Transverse colon (tissue), 4 donors: ENCODE measurements around the gene SNRPA1. TPM values are rescaled to one million over a fixed set of nuclear protein-coding genes. Genes with fewer than 3 reads are reported as not detected.

ENCODE experiments used
- DNase-seq: peaks from one replicate; pipeline ENCODE4 v3.0.0-alpha.2; 2019
- H3K27ac ChIP-seq, 4 donors: fragments of 200-600 bp; sonication (generic); 2 replicates each; pipeline ENCODE4 v1.5.1; 2016 to 2018; ENCODE audit warnings: inconsistent platforms in 4 of 4
- H3K27me3 ChIP-seq: fragments of 200-600 bp; sonication (generic); 2 replicates; pipeline ENCODE4 v1.5.1; 2017; ENCODE audit warnings: inconsistent platforms
- H3K36me3 ChIP-seq, 4 donors: fragments of 200-600 bp; sonication (generic); 2 replicates each; pipeline ENCODE4 v1.5.1; 2017 to 2019; ENCODE audit warnings: inconsistent platforms in 4 of 4
- H3K4me1 ChIP-seq, 4 donors: fragments of 200-600 bp; sonication (generic); 2 replicates each; pipeline ENCODE4 v1.5.1; 2017 to 2020; ENCODE audit warnings: inconsistent platforms in 4 of 4
- H3K4me3 ChIP-seq, 4 donors: fragments of 200-600 bp; sonication (generic); 1 replicate in 1 of 4; 2 replicates in 3 of 4; pipeline versions ENCODE4 v1.5.1 to v1.6.1; 2017 to 2019; ENCODE audit warnings: inconsistent platforms in 4 of 4
- H3K9me3 ChIP-seq, 2 donors: fragments of 200-600 bp; sonication (generic); 2 replicates each; pipeline ENCODE4 v1.5.1; 2017 to 2019; ENCODE audit warnings: inconsistent platforms in 2 of 2
- CTCF ChIP-seq, 5 experiments: fragments of 200-600 bp in 3 of 5; fragments of 450-650 bp in 2 of 5; sonication (generic) in 3 of 5; IDR thresholded peaks; 1 replicate in 2 of 5; 2 replicates in 3 of 5; pipeline ENCODE4 v1.5.1; 2016 to 2017; ENCODE audit warnings: antibody characterized with exemption in 5 of 5, inconsistent platforms in 3 of 5, mild to moderate bottlenecking in 2 of 5, moderate library complexity in 1 of 5
- EP300 ChIP-seq: sonication (generic); formaldehyde crosslinking; IDR thresholded peaks from one replicate; pipeline ENCODE4 v1.6.1; 2017; ENCODE audit warnings: antibody characterized with exemption, low read depth
- POLR2A ChIP-seq: fragments of 450-650 bp; IDR thresholded peaks from one replicate; pipeline ENCODE4 v1.6.1; 2016; ENCODE audit warnings: antibody characterized with exemption, mild to moderate bottlenecking, moderate library complexity
- POLR2AphosphoS5 ChIP-seq, 3 donors: sonication (generic); formaldehyde crosslinking; IDR thresholded peaks; one replicate each; pipeline ENCODE4 v1.6.1; 2016; ENCODE audit warnings: antibody characterized with exemption in 3 of 3
- WGBS, 2 donors: methylation state at CpG; one replicate each; pipeline ENCODE4 v1.1.5; 2018; ENCODE audit warnings: low coverage in 1 of 2; 5-methylcytosine and 5-hydroxymethylcytosine counted together
- in situ Hi-C, 4 donors: fragments of 200-750 bp; cut with MboI; loops; one replicate each; pipeline versions ENCODE4 v1.15.0 to v1.15.1; 2017; ENCODE audit warnings: low sequenced_read_pairs in 3 of 4, low pct_ligation_motif_present in 1 of 4, low pct_unique_long_range_greater_than_20kb in 1 of 4
- intact Hi-C: fragments of 100-400 bp; cut with DNase I; formaldehyde crosslinking; loops from one replicate; pipeline ENCODE4 v1.15.1; 2023; ENCODE audit warnings: low total_unique reads
- total RNA-seq, 4 donors: library from RNA; depleted of rRNA; stranded (reverse); fragments of >200 nt; gene quantifications; one replicate each; pipeline ENCODE4 v1.1.0, GENCODE V29; 2016

The SNRPA1 gene
- total RNA-seq, 4 donors from 2014 or later = 7.8 to 54.0 (median 25.8) TPM

GRCh38 chr15:101275018-101275417 lies 20.0 kb downstream of the SNRPA1 start:
- no peak overlapping the region for H3K4me3 ChIP-seq
- H3K4me1 ChIP-seq = peaks cover 3 to 27% (median 19%) of the 10 kb centered on the region in 4 donors
- WGBS, 2 donors = 64 to 66% methylated on average over 5 of the region's 5 CpGs
- in situ Hi-C loops (no loop called here), intact Hi-C loops (no loop called here)
- peaks cover 3 to 47% (median 24%) of the 10 kb centered on the region in 4 donors for H3K36me3 ChIP-seq
- DNase-seq = no peak
- H3K27ac ChIP-seq = peak overlapping the region in 1 of 4 donors; percentile 4
- no peaks in the 10 kb centered on the region for H3K9me3 ChIP-seq
- no peaks in the 10 kb centered on the region for H3K27me3 ChIP-seq
- TF ChIP-seq POLR2AphosphoS5 (IDR thresholded peaks at IDR 0.05) (no peak), EP300 (no peak), POLR2A (no peak), CTCF (IDR thresholded peaks at IDR 0.05) (no peak)

- H3K4me1 ChIP-seq = peaks cover 3 to 21% (median 16%) of the 10 kb centered on the region in 4 donors
- H3K4me3 ChIP-seq = no peak overlapping the region
- TF ChIP-seq CTCF (IDR thresholded peaks at IDR 0.05) (no peak), POLR2A (no peak), POLR2AphosphoS5 (IDR thresholded peaks at IDR 0.05) (no peak), EP300 (no peak)
- H3K27me3 ChIP-seq = no peaks in the 10 kb centered on the region
- H3K27ac ChIP-seq = no peak overlapping the region
- intact Hi-C loops = no loop called here
- in situ Hi-C loops = loop anchor here (25.0 kb wide), 2 partner anchors 361 to 636 kb away; partner anchors contain the start of gene LRRK1 (in 4 of the 4)
- H3K36me3 ChIP-seq = peaks cover 3 to 47% (median 24%) of the 10 kb centered on the region in 4 donors
- H3K9me3 ChIP-seq = no peaks in the 10 kb centered on the region
- DNase-seq = no peak
- WGBS, 2 donors = 33 to 73% methylated on average over 2 to 5 of the region's 5 CpGs
Measured at GRCh38 chr15:101273534-101273933, 21.5 kb downstream of the SNRPA1 start.

GRCh38 chr15:101272584-101272983 lies 22.5 kb downstream of the SNRPA1 start:
- intact Hi-C loops (no loop called here), in situ Hi-C loops (loop anchor here (25.0 kb wide), 2 partner anchors 360 to 635 kb away; partner anchors contain the start of gene LRRK1 (in 4 of the 4))
- H3K36me3 ChIP-seq = peaks cover 3 to 47% (median 24%) of the 10 kb centered on the region in 4 donors
- peaks cover 3 to 14% (median 11%) of the 10 kb centered on the region in 4 donors for H3K4me1 ChIP-seq
- 91 to 96% methylated on average over 5 to 9 of the region's 9 CpGs for WGBS, 2 donors
- no peaks in the 10 kb centered on the region for H3K27me3 ChIP-seq
- H3K27ac ChIP-seq = no peak overlapping the region
- TF ChIP-seq CTCF (IDR thresholded peaks at IDR 0.05) (no peak), EP300 (no peak), POLR2AphosphoS5 (IDR thresholded peaks at IDR 0.05) (no peak), POLR2A (no peak)
- H3K4me3 ChIP-seq = no peak overlapping the region
- DNase-seq = no peak
- H3K9me3 ChIP-seq = no peaks in the 10 kb centered on the region

GRCh38 chr15:101269479-101270223 lies 25.4 kb downstream of the SNRPA1 start:
- in situ Hi-C loops = loop anchor here (10.0 to 25.0 kb wide), 4 partner anchors 165 to 632 kb away; partner anchors contain the start of gene LRRK1 (in 4 of the 4)
- H3K4me3 ChIP-seq = no peak overlapping the region
- H3K36me3 ChIP-seq = peaks cover 3 to 43% (median 24%) of the 10 kb centered on the region in 4 donors
- H3K27me3 ChIP-seq = no peaks in the 10 kb centered on the region
- H3K27ac ChIP-seq = no peak overlapping the region
- TF ChIP-seq POLR2AphosphoS5 (IDR thresholded peaks at IDR 0.05) = peak in 1 of 3 donors; percentile 20
- TF ChIP-seq CTCF (IDR thresholded peaks at IDR 0.05) = peak in 1 of 5 experiments; percentile 19
- TF ChIP-seq EP300 = no peak
- intact Hi-C loops = no loop called here
- WGBS, 2 donors = 89 to 90% methylated on average over 4 to 16 of the region's 16 CpGs
- peaks cover 0 to 6% (median 0%) of the 10 kb centered on the region in 4 donors for H3K4me1 ChIP-seq
- no peaks in the 10 kb centered on the region for H3K9me3 ChIP-seq
- no peak for DNase-seq
